Memory B cell (primary cell): Measurements from ENCODE around the gene NAGPA.
A peak's percentile ranks its signal among the peaks of the same experiment; 100 is the strongest.

Experiments used
- ATAC-seq: fragments of 150-1000 bp; cut with Tn5 transposase; 2 replicates; pipeline ENCODE4 v1.10.0; 2021; ENCODE audit warnings: low read depth, mild to moderate bottlenecking, moderate library complexity
- DNase-seq, 2 donors: peaks; one replicate each; pipeline ENCODE4 v3.0.0; 2022; ENCODE audit warnings: low spot score in 2 of 2
- H3K27ac Mint-ChIP-seq: one replicate; pipeline ENCODE4 v1.8.0; 2022; ENCODE audit warnings: mild to moderate bottlenecking, moderate library complexity, mixed read lengths
- H3K27me3 Mint-ChIP-seq: one replicate; pipeline ENCODE4 v1.8.0; 2022; ENCODE audit warnings: mixed read lengths
- H3K36me3 Mint-ChIP-seq: one replicate; pipeline ENCODE4 v1.8.0; 2022; ENCODE audit warnings: mild to moderate bottlenecking, mixed read lengths
- H3K4me1 Mint-ChIP-seq: one replicate; pipeline ENCODE4 v1.8.0; 2022; ENCODE audit warnings: mixed read lengths
- H3K4me3 Mint-ChIP-seq: one replicate; pipeline ENCODE4 v1.8.0; 2022; ENCODE audit warnings: mild to moderate bottlenecking, moderate library complexity, mixed read lengths
- H3K9me3 Mint-ChIP-seq: one replicate; pipeline ENCODE4 v1.8.0; 2022; ENCODE audit warnings: mixed read lengths

The NAGPA gene

GRCh38 chr16:5069854-5070253, 36.1 kb upstream of the NAGPA start:
- no peaks in the 10 kb centered on the region for H3K36me3 Mint-ChIP-seq

GRCh38 chr16:5069048-5069447, 35.3 kb upstream of the NAGPA start:
- Mint-ChIP-seq H3K4me3 (no peak overlapping the region), H3K4me1 (peaks cover 28% of the 10 kb centered on the region), H3K9me3 (no peaks in the 10 kb centered on the region), H3K27ac (no peak overlapping the region), H3K27me3 (no peaks in the 10 kb centered on the region), H3K36me3 (no peaks in the 10 kb centered on the region)
- ATAC-seq (no peak), DNase-seq (no peak)

More at GRCh38 chr16:5069854-5070253, 36.1 kb upstream of the NAGPA start:
- H3K4me1 Mint-ChIP-seq, result peaks cover 28% of the 10 kb centered on the region
- H3K9me3 Mint-ChIP-seq, result no peaks in the 10 kb centered on the region
- DNase-seq (no peak), ATAC-seq (no peak)
- H3K4me3 Mint-ChIP-seq, result no peak overlapping the region
- no peak overlapping the region for H3K27ac Mint-ChIP-seq
- H3K27me3 Mint-ChIP-seq, result no peaks in the 10 kb centered on the region

- H3K4me3 Mint-ChIP-seq, result no peak overlapping the region
- H3K4me1 Mint-ChIP-seq, result peaks cover 8% of the 10 kb centered on the region
- no peaks in the 10 kb centered on the region for H3K36me3 Mint-ChIP-seq
- DNase-seq (no peak), ATAC-seq (no peak)
- no peaks in the 10 kb centered on the region for H3K9me3 Mint-ChIP-seq
- peaks cover 9% of the 10 kb centered on the region for H3K27me3 Mint-ChIP-seq
- H3K27ac Mint-ChIP-seq, result no peak overlapping the region
Observed at GRCh38 chr16:5066511-5066910, 32.8 kb upstream of the NAGPA start.

- H3K9me3 Mint-ChIP-seq, result no peaks in the 10 kb centered on the region
- peaks cover 11% of the 10 kb centered on the region for H3K27me3 Mint-ChIP-seq
- H3K4me1 Mint-ChIP-seq, result peaks cover 3% of the 10 kb centered on the region
- ATAC-seq (no peak), DNase-seq (no peak)
- no peaks in the 10 kb centered on the region for H3K36me3 Mint-ChIP-seq
- no peak within 1 kb of the TSS for H3K4me3 Mint-ChIP-seq
- H3K27ac Mint-ChIP-seq, result no peak within 1 kb of the TSS
Observed at GRCh38 chr16:5065813-5066212, 32.1 kb upstream of the NAGPA start, which contains the start of gene C16orf89. C16orf89 (minus strand) TSS chr16:5065956; CDS start chr16:5065908, 48 bp downstream.

- H3K27me3 Mint-ChIP-seq, result peaks cover 11% of the 10 kb centered on the region
- H3K4me3 Mint-ChIP-seq, result no peak overlapping the region
- ATAC-seq, result no peak
- H3K36me3 Mint-ChIP-seq, result no peaks in the 10 kb centered on the region
- no peak for DNase-seq
- no peaks in the 10 kb centered on the region for H3K9me3 Mint-ChIP-seq
- H3K4me1 Mint-ChIP-seq, result peaks cover 3% of the 10 kb centered on the region
- no peak overlapping the region for H3K27ac Mint-ChIP-seq
Observed at GRCh38 chr16:5065326-5065725, 31.6 kb upstream of the NAGPA start.

- peaks cover 13% of the 10 kb centered on the region for H3K27me3 Mint-ChIP-seq
- no peak overlapping the region for H3K4me3 Mint-ChIP-seq
- no peak for ATAC-seq
- peaks cover 3% of the 10 kb centered on the region for H3K4me1 Mint-ChIP-seq
- no peak for DNase-seq
- H3K27ac Mint-ChIP-seq, result no peak overlapping the region
- H3K36me3 Mint-ChIP-seq, result no peaks in the 10 kb centered on the region
- no peaks in the 10 kb centered on the region for H3K9me3 Mint-ChIP-seq
Observed at GRCh38 chr16:5064915-5065314, 31.2 kb upstream of the NAGPA start.

- H3K4me3 Mint-ChIP-seq, result no peak overlapping the region
- no peak overlapping the region for H3K27ac Mint-ChIP-seq
- peaks cover 3% of the 10 kb centered on the region for H3K4me1 Mint-ChIP-seq
- H3K9me3 Mint-ChIP-seq, result no peaks in the 10 kb centered on the region
- DNase-seq (no peak), ATAC-seq (no peak)
- H3K36me3 Mint-ChIP-seq, result no peaks in the 10 kb centered on the region
- peaks cover 17% of the 10 kb centered on the region for H3K27me3 Mint-ChIP-seq
Observed at GRCh38 chr16:5062790-5063765, 29.3 kb upstream of the NAGPA start.

GRCh38 chr16:5062051-5062450, 28.3 kb upstream of the NAGPA start:
- H3K4me3 Mint-ChIP-seq, result no peak overlapping the region
- peaks cover under 1% of the 10 kb centered on the region for H3K4me1 Mint-ChIP-seq
- H3K36me3 Mint-ChIP-seq, result no peaks in the 10 kb centered on the region
- no peak overlapping the region for H3K27ac Mint-ChIP-seq
- peaks cover 19% of the 10 kb centered on the region for H3K27me3 Mint-ChIP-seq
- no peaks in the 10 kb centered on the region for H3K9me3 Mint-ChIP-seq
- DNase-seq (no peak), ATAC-seq (peak; percentile 63)

GRCh38 chr16:5060073-5060641, 26.4 kb upstream of the NAGPA start:
- DNase-seq (no peak), ATAC-seq (no peak)
- Mint-ChIP-seq H3K4me1 (no peaks in the 10 kb centered on the region), H3K27me3 (peaks cover 21% of the 10 kb centered on the region), H3K27ac (no peak overlapping the region), H3K36me3 (no peaks in the 10 kb centered on the region), H3K4me3 (no peak overlapping the region), H3K9me3 (no peaks in the 10 kb centered on the region)

- Mint-ChIP-seq H3K36me3 (no peaks in the 10 kb centered on the region), H3K4me1 (no peaks in the 10 kb centered on the region), H3K27me3 (peaks cover 21% of the 10 kb centered on the region), H3K27ac (no peak overlapping the region), H3K9me3 (no peaks in the 10 kb centered on the region), H3K4me3 (no peak overlapping the region)
- ATAC-seq (no peak), DNase-seq (no peak)
Observed at GRCh38 chr16:5059386-5060072, 25.8 kb upstream of the NAGPA start.

GRCh38 chr16:5058476-5058875, 24.7 kb upstream of the NAGPA start:
- DNase-seq (no peak), ATAC-seq (no peak)
- Mint-ChIP-seq H3K27ac (no peak overlapping the region), H3K9me3 (no peaks in the 10 kb centered on the region), H3K27me3 (peaks cover 21% of the 10 kb centered on the region), H3K36me3 (no peaks in the 10 kb centered on the region), H3K4me3 (no peak overlapping the region), H3K4me1 (no peaks in the 10 kb centered on the region)

- peak; percentile 70 for ATAC-seq
- Mint-ChIP-seq H3K4me1 (no peaks in the 10 kb centered on the region), H3K9me3 (peaks cover 2% of the 10 kb centered on the region), H3K27ac (no peak overlapping the region), H3K27me3 (peaks cover 10% of the 10 kb centered on the region), H3K4me3 (no peak overlapping the region), H3K36me3 (no peaks in the 10 kb centered on the region)
- no peak for DNase-seq
Observed at GRCh38 chr16:5056352-5056751, 22.6 kb upstream of the NAGPA start.

GRCh38 chr16:5054876-5055865, 21.4 kb upstream of the NAGPA start:
- ATAC-seq (no peak), DNase-seq (no peak)
- Mint-ChIP-seq H3K4me1 (no peaks in the 10 kb centered on the region), H3K4me3 (no peak overlapping the region), H3K36me3 (no peaks in the 10 kb centered on the region), H3K9me3 (peaks cover 3% of the 10 kb centered on the region), H3K27me3 (peaks cover 10% of the 10 kb centered on the region), H3K27ac (no peak overlapping the region)
